HCT116 (cell line): ENCODE data around the gene PRKCQ. TPM values are rescaled to one million over a fixed set of nuclear protein-coding genes. Genes with fewer than 3 reads are reported as not detected.

Experiments
- ATAC-seq: fragments of 200-7000 bp; cut with Tn5 transposase; 2 replicates; pipeline ENCODE4 v1.9.1; 2020; ENCODE audit warnings: mild to moderate bottlenecking, moderate library complexity
- BruUV-seq: library from RNA; stranded (reverse); fragments of 400-500 nt; replicated peaks from 2 replicates; lab custom pipeline; 2021; lab: Mats Ljungman, UMichigan
- CTCF ChIA-PET: fragments of 300-600 bp; sonication (Branson Sonifier 250); formaldehyde crosslinking; loops from one replicate; lab custom pipeline; 2021; ENCODE audit warnings: antibody characterized with exemption; lab: Charles Lee
- POLR2A ChIA-PET: fragments of 300-600, 350-600 bp; sonication (Branson Sonifier 250); formaldehyde crosslinking; loops from one replicate; lab custom pipeline; 2021; ENCODE audit warnings: antibody characterized with exemption; lab: Charles Lee
- RAD21 ChIA-PET, 2 experiments: fragments of 300-600 bp; sonication (Branson Sonifier 250); formaldehyde crosslinking; loops; one replicate each; lab custom pipeline; 2023; ENCODE audit warnings: low total read pairs in 2 of 2; ENCODE audit not compliant: uncharacterized antibody in 2 of 2, unreplicated experiment in 2 of 2, low non-redundant PET in 1 of 2; lab: Charles Lee
- DNase-seq: peaks from one replicate; pipeline ENCODE4 v3.0.0-alpha.2; 2010; ENCODE audit warnings: low read depth, low spot score
- H2AFZ ChIP-seq: fragments of 200-600 bp; shearing (Covaris generic), sonication (generic); 2 replicates; pipeline ENCODE4 v1.6.1; 2017; ENCODE audit warnings: low read depth, mixed run types, mixed read lengths, antibody characterized with exemption, low read length; ENCODE audit not compliant: poor library complexity, severe bottlenecking
- H3K27ac ChIP-seq: 2 replicates; pipeline ENCODE4 v1.5.1; 2012; ENCODE audit warnings: low read depth, low read length
- H3K27me3 ChIP-seq: fragments of 200-600 bp; sonication (generic); 2 replicates; pipeline ENCODE4 v1.6.1; 2016; ENCODE audit warnings: mixed run types, low read length, mixed read lengths; ENCODE audit not compliant: insufficient read depth
- H3K36me3 ChIP-seq, 2 experiments: fragments of 200-500 bp in 1 of 2; fragments of 200-600 bp in 1 of 2; sonication (Bioruptor generic) in 1 of 2; sonication (generic) in 1 of 2; 2 replicates each; pipeline versions ENCODE4 v1.5.1 to v1.6.1; 2014 to 2016; ENCODE audit warnings: low read length in 2 of 2, inconsistent platforms in 1 of 2, mixed read lengths in 1 of 2, mixed run types in 1 of 2; ENCODE audit not compliant: insufficient read depth in 2 of 2, control insufficient read depth in 1 of 2
- H3K4me1 ChIP-seq, 2 experiments: fragments of 200-600 bp in 1 of 2; sonication (generic) in 1 of 2; 2 replicates each; pipeline versions ENCODE4 v1.5.1 to v1.6.1; 2012 to 2017; ENCODE audit warnings: low read length in 2 of 2, inconsistent platforms in 1 of 2, mild to moderate bottlenecking in 1 of 2, mixed read lengths in 1 of 2, mixed run types in 1 of 2, moderate library complexity in 1 of 2; ENCODE audit not compliant: insufficient read depth in 2 of 2, control insufficient read depth in 1 of 2
- H3K4me2 ChIP-seq: fragments of 200-600 bp; sonication (generic); 2 replicates; pipeline ENCODE4 v1.6.1; 2017; ENCODE audit warnings: mixed run types, low read length, mixed read lengths
- H3K4me3 ChIP-seq, 2 experiments: fragments of 200-600 bp in 1 of 2; sonication (generic) in 1 of 2; replicated peaks in 1 of 2; 2 replicates each; pipeline ENCODE4 v1.5.1; 2011 to 2016; ENCODE audit warnings: low read length in 2 of 2, control low read depth in 1 of 2, low read depth in 1 of 2, mild to moderate bottlenecking in 1 of 2, mixed read lengths in 1 of 2, mixed run types in 1 of 2
- H3K79me2 ChIP-seq: fragments of 200-600 bp; sonication (generic); 2 replicates; pipeline ENCODE4 v1.6.1; 2017; ENCODE audit warnings: mild to moderate bottlenecking, mixed run types, low read length, moderate library complexity, mixed read lengths; ENCODE audit not compliant: insufficient read depth
- H3K9ac ChIP-seq: fragments of 200-600 bp; sonication (generic); 2 replicates; pipeline ENCODE4 v1.6.1; 2016; ENCODE audit warnings: low read length, mixed read lengths
- H3K9me2 ChIP-seq: fragments of 200-600 bp; sonication (generic), shearing (Covaris generic); 2 replicates; pipeline ENCODE4 v1.6.1; 2017; ENCODE audit warnings: mixed run types, mild to moderate bottlenecking, moderate library complexity; ENCODE audit not compliant: insufficient read depth
- H3K9me3 ChIP-seq, 2 experiments: fragments of 200-500 bp in 1 of 2; fragments of 200-600 bp in 1 of 2; sonication (Bioruptor generic) in 1 of 2; sonication (generic) in 1 of 2; 2 replicates each; pipeline ENCODE4 v1.6.1; 2014 to 2017; ENCODE audit warnings: low read length in 2 of 2, mixed read lengths in 2 of 2, inconsistent platforms in 1 of 2, low read depth in 1 of 2, mild to moderate bottlenecking in 1 of 2, mixed run types in 1 of 2, moderate library complexity in 1 of 2; ENCODE audit not compliant: control insufficient read depth in 1 of 2, insufficient read depth in 1 of 2
- H4K20me1 ChIP-seq: fragments of 200-600 bp; sonication (generic), shearing (Covaris generic); 2 replicates; pipeline ENCODE4 v1.6.1; 2017; ENCODE audit warnings: mixed run types, mild to moderate bottlenecking, moderate library complexity; ENCODE audit not compliant: insufficient read depth
- CBX3 ChIP-seq: IDR thresholded peaks from 2 replicates; pipeline ENCODE4 v1.6.1; 2012; ENCODE audit warnings: low read depth
- CTCF ChIP-seq, 3 experiments: fragments of 200-600 bp in 1 of 3; sonication (generic) in 1 of 3; IDR thresholded peaks in 2 of 3; conservative IDR thresholded peaks in 1 of 3; 2 replicates each; pipeline ENCODE4 v1.5.1; 2012 to 2017; ENCODE audit warnings: low read depth in 2 of 3, low read length in 2 of 3, antibody characterized with exemption in 1 of 3, borderline replicate concordance in 1 of 3, control low read depth in 1 of 3, mild to moderate bottlenecking in 1 of 3, mixed read lengths in 1 of 3, mixed run types in 1 of 3, moderate library complexity in 1 of 3; ENCODE audit not compliant: insufficient read depth in 1 of 3
- EGR1 ChIP-seq: IDR thresholded peaks from 2 replicates; pipeline ENCODE4 v1.6.1; 2012; ENCODE audit warnings: low read depth
- EZH2 ChIP-seq: fragments of 200-600 bp; sonication (generic); IDR thresholded peaks from 2 replicates; pipeline ENCODE4 v1.6.1; 2017; ENCODE audit warnings: antibody characterized with exemption, mixed run types
- JUND ChIP-seq: IDR thresholded peaks from 2 replicates; pipeline ENCODE4 v1.6.1; 2012
- POLR2A ChIP-seq: IDR thresholded peaks from 2 replicates; pipeline ENCODE4 v1.7.0; 2011; ENCODE audit warnings: borderline replicate concordance; ENCODE audit not compliant: insufficient read depth, insufficient read length; ENCODE audit errors: extremely low read depth
- RAD21 ChIP-seq: IDR thresholded peaks from 2 replicates; pipeline ENCODE4 v1.6.1; 2012; ENCODE audit warnings: low read depth, mild to moderate bottlenecking
- SIN3A ChIP-seq: IDR thresholded peaks from 2 replicates; pipeline ENCODE4 v1.6.1; 2012; ENCODE audit warnings: low read depth
- SP1 ChIP-seq: IDR thresholded peaks from 2 replicates; pipeline ENCODE4 v1.6.1; 2012; ENCODE audit warnings: low read depth
- TCF7L2 ChIP-seq: IDR thresholded peaks from 2 replicates; pipeline ENCODE4 v1.7.0; 2011; ENCODE audit warnings: borderline replicate concordance, inconsistent platforms; ENCODE audit not compliant: insufficient read depth, insufficient read length; ENCODE audit errors: extremely low read depth
- ZBTB33 ChIP-seq: IDR thresholded peaks from 2 replicates; pipeline ENCODE4 v1.6.1; 2011; ENCODE audit warnings: mild to moderate bottlenecking, low read length, moderate library complexity; ENCODE audit not compliant: insufficient replicate concordance; ENCODE audit errors: extremely low read depth
- intact Hi-C: fragments of 100-400 bp; cut with micrococcal nuclease; formaldehyde crosslinking; loops from 2 replicates; pipeline ENCODE4 v1.10.0; 2022
- total RNA-seq: library from RNA; stranded (reverse); gene quantifications from one replicate; pipeline ENCODE4 v1.2.1, GENCODE V29; 2021; ENCODE audit not compliant: unreplicated experiment

The PRKCQ gene
- total RNA-seq, 1 experiment from 2014 or later: 0.54 TPM

DNA sequence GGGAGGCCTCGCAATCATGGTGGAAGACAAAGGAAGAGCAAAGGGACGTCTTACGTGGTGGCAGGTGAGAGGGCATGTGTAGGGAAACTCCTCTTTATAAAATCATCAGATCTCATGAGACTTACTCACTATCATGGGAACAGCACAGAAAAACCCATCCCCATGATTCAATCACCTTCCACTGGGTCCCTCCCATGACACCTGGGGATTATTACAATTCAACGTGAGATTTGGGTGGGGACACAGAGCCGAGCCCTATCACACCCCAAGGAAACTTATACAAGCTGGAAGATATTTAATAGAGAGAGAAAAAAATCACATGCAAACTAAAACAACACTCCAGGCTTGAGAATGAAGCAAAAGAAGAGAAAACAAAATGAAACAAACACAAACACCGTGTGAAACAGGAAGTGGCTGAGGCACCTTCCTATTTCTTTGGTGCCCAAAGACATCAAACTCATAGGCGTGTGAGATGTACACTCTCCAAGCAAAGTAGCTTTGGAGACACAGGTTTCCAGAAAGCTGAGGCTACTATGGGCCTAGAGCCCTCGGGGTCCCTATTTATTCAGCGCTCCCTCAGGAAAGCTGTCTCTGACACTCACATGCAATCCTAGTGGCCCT lies 97.2 kb downstream of the PRKCQ start (continued):
- TF ChIP-seq ZBTB33 (no peak), JUND (no peak), CBX3 (no peak), EGR1 (no peak), SIN3A (no peak), RAD21 (no peak), EZH2 (no peak), SP1 (no peak), TCF7L2 (no peak), POLR2A (no peak)

- H3K9me2 ChIP-seq: no peaks in the 10 kb centered on the region
- no peak overlapping the region for H3K27ac ChIP-seq
- no peak overlapping the region for H3K4me2 ChIP-seq
- no peaks in the 10 kb centered on the region for H3K79me2 ChIP-seq
- no peaks in the 10 kb centered on the region for H3K4me1 ChIP-seq
- TF ChIP-seq ZBTB33: no peak
- TF ChIP-seq CTCF (IDR thresholded peaks at IDR 0.05 in 2 of 3, conservative IDR thresholded peaks at IDR 0.05 in 1 of 3; ENCODE audit: borderline replicate concordance in 1 of 3, insufficient read depth in 1 of 3, low read depth in 2 of 3, low read length in 2 of 3): peak in 1 of 3 experiments; percentile 20; a peak in 1 of 6 replicates
- H3K4me3 ChIP-seq: no peak overlapping the region
- no TSS peak for BruUV-seq
- ChIA-PET RAD21 (no interaction called here), CTCF (no interaction called here), POLR2A (no interaction called here)
- no peak overlapping the region for H3K9ac ChIP-seq
- no peaks in the 10 kb centered on the region for H3K36me3 ChIP-seq
- peaks cover 55% of the 10 kb centered on the region for H3K27me3 ChIP-seq
- no peak for DNase-seq
- no peak overlapping the region for H2AFZ ChIP-seq
- no peak for ATAC-seq
- intact Hi-C loops: no loop called here
- H4K20me1 ChIP-seq: no peaks in the 10 kb centered on the region
- H3K9me3 ChIP-seq: no peaks in the 10 kb centered on the region
These were observed 101.4 kb downstream of the PRKCQ start for GRCh38 chr10:6478722-6479121.
